Activated CD4-positive, alpha-beta T cell treated with anti-CD3 and anti-CD28 coated beads for 1 hour (primary cell): ENCODE results near the gene NFYC.

Source experiments
- DNase-seq: peaks from one replicate; pipeline ENCODE4 v3.0.0-alpha.2; 2020

The NFYC gene

GRCh38 chr1:40740039-40740996, 48.8 kb downstream of the NFYC start:
- DNase-seq, result no peak

GRCh38 chr1:40740997-40741736, 49.7 kb downstream of the NFYC start:
- no peak for DNase-seq

DNA sequence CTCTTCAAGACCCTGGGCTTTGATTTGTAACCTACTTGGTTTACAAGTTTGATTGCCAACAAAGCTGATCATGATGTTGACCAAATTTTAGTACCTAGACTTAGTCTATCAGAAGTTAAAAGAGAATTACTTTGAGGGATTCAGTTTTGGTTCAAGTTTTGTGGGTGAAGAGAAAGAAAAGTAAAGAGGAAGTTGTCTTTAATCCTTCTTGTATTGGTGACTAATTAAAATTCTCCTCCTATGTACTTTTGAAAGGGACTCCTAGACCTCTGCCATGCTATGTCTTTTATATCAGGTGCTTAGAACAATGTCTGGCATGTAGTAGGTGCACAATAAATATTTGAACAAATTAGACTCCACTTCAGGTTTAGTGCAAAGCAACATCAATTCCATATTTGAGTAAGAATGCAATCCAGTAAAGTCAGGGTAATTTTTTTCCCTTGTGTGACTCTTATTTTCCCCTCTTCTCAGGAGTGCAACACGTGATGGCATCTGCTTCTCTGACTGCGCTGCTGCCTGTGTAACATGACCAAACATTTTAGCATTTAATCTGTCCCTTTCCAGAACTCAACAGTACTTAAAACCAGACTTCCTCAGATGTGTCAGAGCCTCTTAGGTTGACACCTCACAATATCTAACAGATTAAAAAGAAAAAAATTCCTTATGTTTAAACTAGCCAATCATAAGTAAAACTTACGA, 51.0 kb downstream of the NFYC start:
- no peak for DNase-seq

DNA sequence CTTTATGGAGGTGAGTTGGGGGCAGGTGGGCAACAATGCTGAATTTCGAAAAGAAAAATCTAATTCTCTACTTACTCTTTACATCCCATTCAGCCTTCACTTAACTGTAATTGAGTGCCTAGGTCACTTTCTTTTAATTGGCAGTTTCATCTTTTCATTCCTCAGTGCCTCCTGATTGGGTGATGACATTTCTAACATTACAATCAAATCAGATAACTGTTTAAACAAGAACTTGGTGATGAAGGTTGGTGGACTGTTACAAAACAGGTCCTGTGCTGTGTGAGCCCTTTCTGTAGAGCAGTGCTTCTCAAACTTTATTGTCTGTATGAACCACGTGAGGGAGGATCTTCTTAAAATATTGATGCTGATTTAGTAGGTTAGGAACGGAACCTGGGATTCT, 51.9 kb downstream of the NFYC start:
- no peak for DNase-seq

- DNase-seq, result no peak
Observed at GRCh38 chr1:40743860-40744259, 52.4 kb downstream of the NFYC start.

DNA sequence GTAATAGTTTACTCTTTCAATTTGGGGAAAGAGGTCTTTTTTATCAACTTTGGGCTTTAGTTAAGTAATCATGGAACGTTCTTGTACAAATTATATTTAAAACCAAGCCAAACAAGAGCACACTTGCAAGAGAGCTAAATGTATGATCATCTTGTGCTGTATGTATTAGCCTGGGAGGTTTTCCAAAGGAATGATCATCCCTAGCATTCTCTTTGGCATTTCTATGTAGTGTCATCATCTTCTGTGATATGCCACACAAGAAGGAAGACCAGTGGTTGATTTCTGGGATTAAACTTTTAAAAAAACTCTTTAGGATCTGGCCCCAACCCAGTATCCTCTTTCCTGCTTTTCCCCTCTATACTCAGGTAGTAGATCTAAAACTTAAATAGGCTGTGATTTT, 53.7 kb downstream of the NFYC start:
- DNase-seq, result no peak

- no peak for DNase-seq
Observed at GRCh38 chr1:40746344-40747090, 55.0 kb downstream of the NFYC start.

GRCh38 chr1:40748841-40749718, 57.6 kb downstream of the NFYC start:
- DNase-seq, result no peak

GRCh38 chr1:40749817-40750216, 58.3 kb downstream of the NFYC start:
- no peak for DNase-seq

DNA sequence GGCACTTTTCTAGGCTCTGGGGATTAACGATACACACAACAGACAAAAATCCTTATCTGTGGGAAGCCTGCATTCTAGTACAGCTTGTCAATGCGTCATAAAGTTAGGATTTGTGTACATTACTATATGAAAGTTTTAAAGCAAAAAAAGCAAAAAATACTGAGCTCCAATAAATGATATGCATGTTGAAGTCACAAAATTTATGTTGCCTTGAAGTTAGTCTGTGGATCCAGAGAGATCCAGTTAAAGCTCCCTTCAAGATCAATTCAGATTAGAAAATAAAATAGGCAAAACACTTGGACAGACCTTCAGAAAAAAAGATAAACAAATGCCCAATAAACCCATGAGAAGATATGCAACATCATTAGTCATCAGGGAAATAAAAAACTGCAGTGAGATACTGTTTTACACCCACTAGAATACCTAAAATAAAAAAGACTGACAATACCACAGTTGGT, 59.0 kb downstream of the NFYC start:
- no peak for DNase-seq

DNA sequence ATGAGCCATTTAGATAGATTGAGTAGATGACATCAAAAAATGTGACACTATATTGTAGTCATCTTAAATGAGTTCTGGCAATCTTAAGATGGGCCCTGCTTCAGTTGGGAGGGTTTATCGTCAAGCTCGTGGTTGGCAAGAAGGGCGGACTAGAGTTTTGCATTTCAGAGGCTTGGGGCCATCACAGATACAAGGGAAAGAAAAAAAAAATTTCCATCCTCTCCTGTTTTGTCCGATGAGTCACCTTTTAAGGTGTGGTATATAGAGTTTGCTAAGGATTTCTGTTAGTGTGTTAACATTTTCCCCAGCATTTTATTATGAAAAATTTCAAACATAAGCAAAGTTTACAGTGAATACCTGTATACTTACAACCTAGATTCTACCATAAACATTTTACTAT, 60.3 kb downstream of the NFYC start:
- DNase-seq, result no peak

DNA sequence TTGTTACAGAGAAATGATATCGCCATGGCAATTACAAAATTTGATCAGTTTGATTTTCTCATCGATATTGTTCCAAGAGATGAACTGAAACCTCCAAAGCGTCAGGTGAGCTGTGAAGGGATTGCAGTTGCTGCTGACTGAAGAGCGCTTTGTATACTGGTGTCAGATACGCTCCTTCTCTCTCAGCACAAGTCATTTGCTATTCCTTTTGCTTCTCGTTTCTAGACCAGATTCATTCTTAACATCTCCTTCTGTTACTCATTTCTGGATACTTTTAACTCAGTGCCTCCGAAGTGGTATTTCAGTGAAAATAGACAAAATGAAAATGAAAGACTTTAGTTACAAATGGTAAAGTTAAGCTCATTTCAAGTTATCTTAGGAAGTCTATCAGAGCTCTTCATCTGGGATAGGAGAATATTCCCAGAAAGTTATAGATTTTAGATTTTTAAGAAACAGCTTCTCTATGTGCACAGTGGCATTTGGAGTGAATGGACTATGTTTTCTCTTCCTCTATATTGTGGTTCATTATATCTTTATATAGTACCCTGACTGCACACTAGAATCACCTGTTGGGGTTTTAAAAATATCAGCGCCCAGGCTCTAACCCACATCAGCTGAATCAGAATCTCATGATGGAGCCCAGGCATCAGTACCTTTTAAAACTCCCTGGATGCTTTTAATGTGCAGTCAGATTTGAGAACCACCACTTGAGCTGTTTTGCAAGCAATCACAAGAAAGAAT, 61.8 kb downstream of the NFYC start:
- DNase-seq, result no peak

DNA sequence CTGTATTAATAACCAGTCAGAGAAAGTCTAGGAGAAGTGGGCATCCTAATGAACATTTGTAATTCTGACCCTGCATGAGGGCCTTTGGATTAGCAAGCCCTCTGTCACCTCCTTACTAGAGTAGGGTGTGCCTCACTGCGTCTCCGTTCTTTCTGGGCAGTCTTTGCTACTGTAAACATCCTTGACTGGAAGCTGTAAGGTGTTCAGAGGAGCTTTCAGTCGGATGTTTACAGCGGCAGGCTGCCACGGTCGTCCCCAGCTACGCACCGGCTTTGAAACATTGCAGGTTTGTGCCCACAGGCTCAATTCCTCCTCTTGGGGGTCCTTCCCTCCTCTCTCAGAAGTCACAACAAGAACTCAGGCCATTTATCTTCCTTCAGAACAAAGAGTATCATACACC, 62.7 kb downstream of the NFYC start:
- no peak for DNase-seq

DNA sequence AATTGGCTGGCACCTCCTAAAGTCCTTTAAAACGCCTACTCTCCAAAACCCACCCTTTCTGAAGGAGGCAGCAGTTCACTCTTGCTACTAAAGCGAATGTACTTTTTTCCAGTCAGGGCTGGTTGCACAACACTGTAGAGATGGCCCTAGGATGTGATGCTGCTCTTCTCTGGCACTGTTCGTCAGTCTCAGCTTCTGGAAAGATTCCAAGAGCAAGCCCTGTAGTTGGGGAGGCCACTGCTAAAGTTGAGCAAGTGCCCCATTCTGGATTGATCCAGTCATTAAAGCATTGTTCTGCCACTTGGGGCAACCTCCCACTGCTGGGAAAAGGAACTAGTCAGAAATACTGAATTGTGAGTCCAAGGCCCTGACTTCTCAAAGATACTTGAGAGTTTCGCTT, 63.6 kb downstream of the NFYC start:
- no peak for DNase-seq

DNA sequence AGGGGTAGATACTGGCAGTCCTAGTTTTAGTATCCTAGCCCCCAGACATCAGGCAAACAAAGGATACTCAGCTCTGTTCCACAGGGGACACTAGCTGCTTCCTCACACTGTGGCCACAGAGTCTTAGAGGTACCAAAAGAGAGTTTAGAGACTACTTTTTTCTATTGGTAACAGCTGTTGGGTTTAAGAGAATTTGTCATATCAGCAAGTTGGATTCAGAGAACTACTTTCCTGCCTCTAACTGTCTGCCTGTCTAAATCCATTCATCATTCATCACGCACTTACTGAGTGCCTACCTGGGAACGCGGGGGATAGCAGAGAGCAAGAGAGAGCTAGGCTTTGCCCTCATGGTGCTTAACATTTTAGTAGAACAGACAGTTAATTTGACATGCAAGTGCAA, 65.0 kb downstream of the NFYC start:
- no peak for DNase-seq

GRCh38 chr1:40757084-40757483, 65.6 kb downstream of the NFYC start:
- no peak for DNase-seq

GRCh38 chr1:40758004-40758403, 66.5 kb downstream of the NFYC start:
- no peak for DNase-seq

DNA sequence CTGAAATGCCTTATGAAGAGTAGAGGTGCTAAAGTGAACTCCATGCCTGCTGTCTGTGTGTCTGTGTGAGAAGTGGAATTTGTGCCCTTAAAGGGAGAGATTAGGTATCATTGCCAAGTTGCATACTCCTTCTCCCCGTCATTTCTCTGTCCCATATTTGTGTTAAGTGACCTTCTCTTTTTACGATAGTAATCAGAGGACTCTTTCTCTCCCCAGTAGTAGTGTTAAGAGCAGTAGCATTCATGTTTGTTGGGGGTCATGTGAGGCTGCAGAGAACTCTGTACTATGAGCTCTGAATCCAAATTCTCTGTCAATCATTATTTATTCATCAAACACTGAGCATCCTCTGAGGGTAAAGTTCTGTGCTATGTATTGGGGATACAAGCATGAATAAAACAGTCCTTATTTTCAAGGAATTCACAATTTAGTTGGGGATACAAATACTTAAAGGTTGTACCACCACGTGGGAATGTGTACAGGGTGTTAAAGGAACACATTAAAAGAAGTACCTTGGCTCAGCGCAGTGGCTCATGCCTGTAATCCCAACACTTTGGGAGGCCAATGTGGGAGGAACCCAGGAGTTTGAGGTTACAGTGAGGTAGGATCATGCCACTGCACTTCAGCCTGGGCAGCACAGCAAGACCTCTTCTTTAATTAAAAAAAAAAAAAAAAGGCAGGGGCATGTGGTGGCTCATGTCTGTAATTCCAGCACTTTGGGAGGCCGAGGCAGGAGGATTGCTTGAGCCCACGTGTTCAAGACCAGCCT, 67.3 kb downstream of the NFYC start:
- DNase-seq, result no peak

DNA sequence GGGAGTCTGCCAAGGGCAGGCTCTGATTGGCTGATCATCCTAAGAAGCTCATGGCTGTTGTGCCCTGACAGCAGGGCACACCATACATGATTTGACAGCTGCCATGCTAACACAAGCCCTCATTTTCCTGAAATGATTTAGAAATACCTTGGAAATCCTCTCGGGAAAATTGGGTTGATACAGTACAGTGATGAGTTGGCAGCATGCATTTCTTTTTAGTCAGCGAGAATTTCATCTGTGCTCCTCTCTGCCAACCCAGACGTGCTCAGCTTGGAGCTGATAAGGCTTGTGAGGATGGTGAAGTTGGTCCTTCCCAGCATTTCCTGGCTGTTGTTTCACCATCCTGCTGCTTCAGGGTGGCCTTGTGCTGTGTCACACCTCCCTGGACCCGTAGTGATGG, 69.5 kb downstream of the NFYC start:
- DNase-seq, result no peak
